ENCODE data around the gene SYNGR4.

Gene SYNGR4

DNA sequence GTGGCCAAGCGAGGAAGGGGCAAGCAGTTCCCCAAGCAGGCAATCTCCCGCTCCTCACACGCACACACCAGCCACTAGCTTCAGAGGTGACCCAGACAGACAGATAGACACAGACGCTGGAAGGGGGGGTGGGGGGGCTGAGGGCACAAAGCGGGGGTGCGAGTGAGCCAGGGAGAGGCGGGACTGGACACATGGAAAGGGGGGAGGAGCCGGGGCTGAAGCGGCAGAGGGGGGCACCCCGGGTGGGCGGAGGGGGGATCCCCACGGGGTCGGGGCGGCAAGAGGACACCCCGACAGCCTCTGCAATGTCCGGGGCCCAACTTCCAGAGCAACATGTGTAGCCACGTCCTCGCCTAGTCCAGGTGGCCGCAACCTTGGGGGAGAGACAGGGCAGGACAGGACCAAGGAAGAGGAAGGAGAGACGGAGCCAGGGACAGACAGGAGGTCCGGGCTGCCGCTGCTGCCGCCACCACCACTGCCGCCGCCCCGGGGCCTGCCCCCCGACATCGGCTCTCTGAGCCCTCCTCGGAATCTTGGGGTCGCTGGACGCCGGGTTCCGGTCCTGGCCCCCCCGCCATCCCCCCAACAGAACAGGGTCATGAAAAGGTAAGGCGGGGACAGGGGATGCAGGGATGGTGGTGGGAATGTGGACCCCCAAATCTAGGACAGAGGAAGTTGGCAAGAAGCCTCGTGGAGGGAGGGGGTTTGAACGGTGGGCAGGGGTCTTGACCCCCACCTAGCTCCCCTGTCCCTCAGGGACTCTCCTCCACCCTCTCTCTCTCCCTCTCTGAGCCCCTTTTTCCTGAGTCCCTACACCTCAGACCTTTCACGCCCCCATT, 30.4 kb downstream of the SYNGR4 start:
- no peak for TF ChIP-seq GATA2 (IDR thresholded peaks at IDR 0.05; ENCODE audit: low read depth, low read length)
- no peak for TF ChIP-seq GATA3 (IDR thresholded peaks at IDR 0.05; ENCODE audit: low read depth, low read length)

DNA sequence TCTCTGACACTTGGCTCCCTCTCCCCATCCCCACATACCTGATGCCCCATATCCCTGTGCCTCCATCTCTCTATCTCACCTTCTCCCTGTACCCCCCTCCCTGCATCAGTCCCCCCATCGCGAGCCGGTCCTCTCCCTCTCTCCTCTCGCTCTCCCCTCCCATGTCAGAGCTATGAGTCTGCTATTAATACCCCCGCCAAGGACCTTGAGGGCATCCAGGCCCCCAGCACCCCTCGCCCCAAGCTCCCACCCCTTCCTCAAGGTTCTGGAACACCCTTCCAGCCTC, 30.9 kb downstream of the SYNGR4 start:
- no peak for TF ChIP-seq GATA2 (IDR thresholded peaks at IDR 0.05; ENCODE audit: low read depth, low read length)
- no peak for TF ChIP-seq GATA3 (IDR thresholded peaks at IDR 0.05; ENCODE audit: low read depth, low read length)

DNA sequence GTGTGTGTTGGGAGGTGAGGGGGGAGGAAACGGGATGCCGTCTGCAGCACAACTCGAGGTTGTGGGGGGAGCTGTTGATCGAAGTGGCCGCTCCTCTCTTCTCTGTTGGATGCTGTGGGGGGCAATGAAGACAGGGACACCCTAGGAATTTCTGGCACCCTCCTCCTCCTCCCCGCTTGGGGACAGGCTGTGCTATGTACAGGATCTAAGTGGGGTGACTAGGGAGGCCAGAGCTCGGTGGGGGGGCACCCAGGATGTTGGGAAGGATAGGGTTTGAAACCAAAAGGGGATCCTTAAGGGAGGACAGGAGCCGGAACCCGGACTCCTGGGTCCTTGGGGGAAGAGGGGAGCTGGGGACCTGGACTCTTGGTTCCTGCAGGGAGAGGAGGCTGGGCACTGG, 31.3 kb downstream of the SYNGR4 start:
- TF ChIP-seq GATA2 (IDR thresholded peaks at IDR 0.05; ENCODE audit: low read depth, low read length), result no peak
- no peak for TF ChIP-seq GATA3 (IDR thresholded peaks at IDR 0.05; ENCODE audit: low read depth, low read length)

DNA sequence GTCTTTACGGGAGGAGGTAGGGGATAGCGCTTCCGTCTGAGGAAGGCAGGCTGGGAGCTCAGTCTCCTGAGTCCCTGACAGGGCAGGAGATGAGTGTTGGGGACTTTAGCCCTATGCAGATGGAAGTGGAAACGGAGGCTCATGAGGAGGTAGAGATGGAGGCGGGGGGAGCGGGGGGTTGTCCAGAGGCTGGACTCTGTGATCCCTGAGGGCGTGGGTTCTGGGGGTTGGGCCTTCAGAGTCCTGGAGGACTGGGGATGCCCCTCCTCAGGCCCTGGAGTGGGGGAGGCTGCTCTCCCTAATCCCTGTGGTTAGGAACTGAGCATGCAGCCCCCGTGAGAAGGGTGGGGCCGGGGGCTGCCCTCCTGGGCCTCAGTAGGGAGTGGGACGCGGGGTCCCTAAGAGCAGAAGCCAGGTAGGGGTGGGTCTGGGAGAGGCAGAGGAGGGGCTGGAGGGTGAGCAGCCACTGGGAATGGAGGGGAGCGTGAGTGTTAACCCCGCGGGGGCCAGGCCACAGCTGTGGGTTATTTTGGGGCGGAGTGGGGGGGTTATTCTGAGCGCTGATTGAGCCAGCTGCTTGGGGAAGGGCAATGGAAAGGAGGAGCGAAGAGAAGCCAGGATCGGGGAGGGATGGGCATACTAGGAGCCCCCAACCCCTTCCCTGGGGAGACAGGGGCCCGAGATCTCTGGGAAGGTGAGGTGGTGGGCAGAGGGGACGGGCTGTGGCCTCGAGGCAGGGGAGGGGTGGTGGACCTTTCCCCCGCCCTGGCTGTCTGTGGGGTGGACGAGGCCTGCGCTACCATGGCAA, 32.1 kb downstream of the SYNGR4 start:
- no peak for TF ChIP-seq GATA3 (IDR thresholded peaks at IDR 0.05; ENCODE audit: low read depth, low read length)
- no peak for TF ChIP-seq GATA2 (IDR thresholded peaks at IDR 0.05; ENCODE audit: low read depth, low read length)

DNA sequence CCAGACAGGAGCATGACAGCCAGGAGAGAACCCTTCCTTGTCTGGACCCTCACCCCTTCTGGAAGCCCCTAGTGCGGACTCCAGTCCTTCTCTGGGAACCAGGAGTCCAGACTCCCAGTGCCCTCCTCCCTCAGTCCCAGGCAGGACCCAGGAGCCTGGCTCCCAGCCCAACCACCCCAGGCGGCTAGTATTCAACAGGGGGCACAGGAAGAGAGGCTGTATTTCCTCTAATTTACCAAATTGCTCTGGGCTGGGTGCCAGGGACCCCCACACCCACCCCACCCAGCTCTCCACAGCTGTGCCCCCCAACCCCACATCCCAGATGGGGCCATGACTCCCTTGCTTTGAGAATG, 32.6 kb downstream of the SYNGR4 start:
- TF ChIP-seq GATA3 (IDR thresholded peaks at IDR 0.05; ENCODE audit: low read depth, low read length) (no peak), GATA2 (IDR thresholded peaks at IDR 0.05; ENCODE audit: low read depth, low read length) (no peak)

DNA sequence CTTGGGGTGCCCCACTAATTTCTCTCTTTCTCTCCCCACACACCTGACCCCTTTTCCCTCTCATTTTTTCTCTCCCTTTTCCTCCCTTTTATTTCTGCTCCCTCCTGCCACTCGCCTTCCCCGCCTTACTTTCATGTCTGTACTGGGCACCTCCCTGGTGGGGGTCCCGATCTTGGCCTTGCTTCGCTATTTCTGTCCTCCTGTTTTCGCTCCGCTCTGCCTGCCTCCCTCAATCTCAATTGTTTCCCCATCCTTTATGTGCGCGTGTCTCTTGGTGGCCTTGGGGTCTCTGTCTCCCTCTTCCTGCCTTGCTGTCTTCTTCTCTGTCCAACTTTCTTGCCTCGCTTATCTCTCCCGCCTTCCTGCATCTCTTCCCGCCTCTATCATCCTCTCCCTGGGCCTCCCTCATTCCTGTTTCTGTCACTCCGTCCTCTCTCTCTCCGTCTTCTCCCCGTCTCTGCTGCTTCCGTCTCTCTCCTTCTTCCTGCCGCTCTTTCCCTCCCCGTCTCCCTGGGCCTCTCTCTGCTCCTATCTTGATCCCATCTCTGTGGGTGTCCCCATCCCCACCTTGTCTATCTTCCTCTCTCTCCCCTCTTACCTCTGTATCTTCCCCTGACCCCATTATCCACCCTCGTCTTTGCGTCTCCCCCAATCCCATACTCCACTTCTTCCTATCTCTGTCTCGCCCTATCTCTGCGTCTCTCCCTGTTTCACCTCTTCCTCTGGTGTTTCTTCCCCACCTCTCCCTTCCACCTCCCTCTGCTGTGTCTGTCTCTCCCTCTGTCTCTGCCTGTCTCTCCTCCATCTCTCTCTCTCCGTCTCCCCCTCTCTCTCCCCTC, 33.3 kb downstream of the SYNGR4 start:
- TF ChIP-seq GATA2 (IDR thresholded peaks at IDR 0.05; ENCODE audit: low read depth, low read length) (no peak), GATA3 (IDR thresholded peaks at IDR 0.05; ENCODE audit: low read depth, low read length) (no peak)

DNA sequence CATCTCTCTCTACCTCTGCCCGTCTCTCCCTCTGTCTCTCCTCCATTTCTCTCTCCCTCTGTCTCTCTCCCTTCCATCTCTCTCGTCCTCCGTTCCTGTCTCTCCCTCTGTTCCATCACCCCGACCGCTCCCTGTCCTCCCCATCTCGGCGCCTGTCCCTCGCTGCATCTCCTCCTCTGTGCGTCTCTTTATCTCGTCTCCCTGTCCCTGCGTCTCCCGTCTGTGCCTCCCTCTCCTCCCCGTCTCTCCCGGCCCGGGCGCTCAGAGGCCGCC, 33.9 kb downstream of the SYNGR4 start:
- TF ChIP-seq GATA2 (IDR thresholded peaks at IDR 0.05; ENCODE audit: low read depth, low read length) (no peak), GATA3 (IDR thresholded peaks at IDR 0.05; ENCODE audit: low read depth, low read length) (no peak)

DNA sequence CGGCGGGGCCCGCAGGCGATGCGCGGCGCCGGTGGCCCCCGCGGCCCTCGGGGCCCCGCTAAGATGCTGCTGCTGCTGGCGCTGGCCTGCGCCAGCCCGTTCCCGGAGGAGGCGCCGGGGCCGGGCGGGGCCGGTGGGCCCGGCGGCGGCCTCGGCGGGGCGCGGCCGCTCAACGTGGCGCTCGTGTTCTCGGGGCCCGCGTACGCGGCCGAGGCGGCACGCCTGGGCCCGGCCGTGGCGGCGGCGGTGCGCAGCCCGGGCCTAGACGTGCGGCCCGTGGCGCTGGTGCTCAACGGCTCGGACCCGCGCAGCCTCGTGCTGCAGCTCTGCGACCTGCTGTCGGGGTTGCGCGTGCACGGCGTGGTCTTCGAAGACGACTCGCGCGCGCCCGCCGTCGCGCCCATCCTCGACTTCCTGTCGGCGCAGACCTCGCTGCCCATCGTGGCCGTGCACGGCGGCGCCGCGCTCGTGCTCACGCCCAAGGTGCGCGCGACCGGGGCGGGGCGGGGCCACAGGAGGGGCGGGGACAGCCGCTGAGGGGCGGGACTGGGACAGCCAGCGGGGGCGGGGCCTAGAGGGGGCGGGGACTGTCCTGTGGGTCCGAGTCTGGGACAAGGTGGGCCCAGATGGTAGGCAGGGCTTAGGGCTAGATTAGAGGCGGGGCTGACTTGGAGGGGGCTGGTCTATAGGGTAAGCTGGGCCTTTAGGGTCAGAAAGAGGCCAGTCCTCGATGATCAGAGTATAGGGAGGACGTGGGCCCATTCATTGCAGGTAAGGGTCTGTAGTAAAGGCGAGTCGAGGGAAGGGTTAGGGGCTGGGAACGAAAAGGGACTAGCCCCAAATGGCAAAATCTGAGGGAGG, 34.4 kb downstream of the SYNGR4 start:
- TF ChIP-seq GATA3 (IDR thresholded peaks at IDR 0.05; ENCODE audit: low read depth, low read length) (no peak), GATA2 (IDR thresholded peaks at IDR 0.05; ENCODE audit: low read depth, low read length) (no peak)

DNA sequence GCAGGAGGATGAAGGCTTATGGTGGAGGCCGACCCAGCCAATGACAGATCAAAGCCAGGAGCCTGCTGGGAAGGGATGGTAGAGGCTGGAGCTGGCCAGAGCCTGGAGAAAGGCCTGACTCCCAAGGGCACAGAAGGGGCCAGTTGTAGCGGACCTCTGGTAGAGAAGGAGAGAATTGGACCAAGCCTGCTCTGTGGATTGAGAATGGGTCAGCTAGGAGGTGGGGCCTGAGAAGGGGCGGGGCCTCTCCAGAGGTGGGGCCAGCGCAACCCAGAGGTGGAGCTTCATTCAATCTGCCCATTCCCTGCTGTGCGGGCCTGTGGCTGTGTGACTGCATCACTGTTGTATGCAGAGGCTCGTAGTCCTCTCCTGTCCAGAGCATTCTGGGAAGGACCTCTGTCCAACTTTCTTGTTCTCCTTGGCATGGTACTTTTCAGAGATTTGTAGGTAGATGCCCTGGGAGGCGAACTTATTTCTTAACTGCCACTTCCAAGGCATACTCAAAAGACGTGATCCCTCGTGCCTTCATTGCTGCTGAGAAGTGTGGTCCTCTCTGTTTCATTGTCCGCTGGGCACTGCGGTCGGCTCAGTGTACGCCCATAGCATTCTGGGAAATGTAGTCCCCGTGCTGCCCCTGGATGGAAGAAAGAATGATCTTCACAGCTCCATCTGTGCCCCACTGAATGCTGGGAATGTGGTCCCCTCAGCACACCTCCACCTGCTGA, 36.0 kb downstream of the SYNGR4 start:
- TF ChIP-seq GATA3 (IDR thresholded peaks at IDR 0.05; ENCODE audit: low read depth, low read length) (no peak), GATA2 (IDR thresholded peaks at IDR 0.05; ENCODE audit: low read depth, low read length) (no peak)

DNA sequence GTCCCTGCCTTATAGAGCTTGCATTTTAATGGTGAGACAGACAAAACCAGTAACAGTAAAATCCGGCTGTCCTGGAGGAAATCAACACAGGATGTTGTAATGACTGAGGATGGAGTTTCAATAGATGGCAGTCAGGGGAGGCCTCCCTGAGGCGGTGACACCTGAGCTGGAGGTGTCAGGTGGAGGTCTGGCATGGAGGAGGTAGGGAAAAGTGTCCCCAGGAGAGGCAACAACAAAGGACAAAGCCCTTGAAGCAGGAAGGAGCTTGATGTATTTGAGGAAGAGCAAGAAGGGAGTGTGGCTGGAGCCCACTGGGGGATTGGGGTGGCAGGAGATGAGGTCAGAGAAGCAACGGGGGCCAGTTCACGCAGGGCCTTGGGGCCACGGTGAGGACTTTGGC, 37.1 kb downstream of the SYNGR4 start:
- TF ChIP-seq GATA3 (IDR thresholded peaks at IDR 0.05; ENCODE audit: low read depth, low read length) (no peak), GATA2 (IDR thresholded peaks at IDR 0.05; ENCODE audit: low read depth, low read length) (no peak)

DNA sequence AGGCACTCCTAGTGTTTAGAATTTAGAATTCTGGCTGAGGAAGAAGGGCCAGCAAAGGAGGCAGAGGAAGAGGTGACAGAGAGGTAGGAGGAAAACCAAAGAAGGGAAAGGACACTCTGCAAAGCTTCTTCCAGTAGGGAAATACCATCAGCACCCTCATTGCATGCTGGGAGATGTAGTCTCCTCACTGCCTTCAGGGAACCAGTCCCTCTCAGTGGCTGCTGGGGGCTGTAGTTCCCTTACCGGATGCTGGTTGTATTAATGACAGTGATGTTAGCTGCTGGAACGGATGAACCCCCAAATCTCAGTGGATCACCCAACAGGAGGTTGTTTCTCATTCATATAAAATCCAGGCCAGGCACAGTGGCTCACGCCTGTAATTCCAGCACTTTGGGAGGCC, 39.4 kb downstream of the SYNGR4 start:
- TF ChIP-seq GATA2 (IDR thresholded peaks at IDR 0.05; ENCODE audit: low read depth, low read length), result no peak
- no peak for TF ChIP-seq GATA3 (IDR thresholded peaks at IDR 0.05; ENCODE audit: low read depth, low read length)

DNA sequence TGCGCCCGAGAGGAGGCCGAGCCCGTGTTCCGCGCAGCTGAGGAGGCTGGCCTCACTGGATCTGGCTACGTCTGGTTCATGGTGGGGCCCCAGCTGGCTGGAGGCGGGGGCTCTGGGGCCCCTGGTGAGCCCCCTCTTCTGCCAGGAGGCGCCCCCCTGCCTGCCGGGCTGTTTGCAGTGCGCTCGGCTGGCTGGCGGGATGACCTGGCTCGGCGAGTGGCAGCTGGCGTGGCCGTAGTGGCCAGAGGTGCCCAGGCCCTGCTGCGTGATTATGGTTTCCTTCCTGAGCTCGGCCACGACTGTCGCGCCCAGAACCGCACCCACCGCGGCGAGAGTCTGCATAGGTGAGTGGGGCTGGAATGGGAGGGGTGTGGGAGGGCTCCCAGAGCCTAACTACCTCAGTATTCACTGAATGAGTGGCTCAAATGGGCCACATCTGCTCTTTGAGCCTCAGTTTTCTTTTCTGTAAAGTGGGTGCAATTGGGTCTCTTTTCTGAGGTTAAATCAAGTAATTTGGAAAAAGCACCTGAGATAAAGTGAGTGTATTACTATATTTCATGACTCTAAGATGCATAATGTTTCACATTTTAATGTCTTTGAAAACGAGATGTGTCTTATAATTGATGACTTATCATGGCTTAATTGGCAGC, 41.0 kb downstream of the SYNGR4 start:
- TF ChIP-seq GATA2 (IDR thresholded peaks at IDR 0.05; ENCODE audit: low read depth, low read length), result no peak
- no peak for TF ChIP-seq GATA3 (IDR thresholded peaks at IDR 0.05; ENCODE audit: low read depth, low read length)

DNA sequence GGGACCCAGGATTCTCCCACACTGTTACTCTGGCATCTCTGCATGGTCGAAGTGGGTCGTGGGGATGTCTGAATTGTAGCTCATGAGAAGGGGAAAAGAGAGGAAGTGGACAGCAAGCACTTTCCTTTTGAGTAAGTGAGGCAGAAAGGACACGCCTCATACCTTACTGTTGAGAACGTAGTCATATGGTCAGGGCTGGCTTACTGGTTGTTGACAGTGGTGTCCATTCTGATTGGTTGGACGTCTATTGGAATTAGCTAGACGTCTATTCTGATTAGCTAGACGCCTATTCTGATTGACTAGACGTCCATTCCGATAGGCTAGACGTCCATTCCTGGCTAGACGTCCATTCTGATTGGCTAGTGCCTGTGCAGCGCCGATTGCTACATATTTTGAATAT, 41.7 kb downstream of the SYNGR4 start:
- no peak for TF ChIP-seq GATA2 (IDR thresholded peaks at IDR 0.05; ENCODE audit: low read depth, low read length)
- no peak for TF ChIP-seq GATA3 (IDR thresholded peaks at IDR 0.05; ENCODE audit: low read depth, low read length)

All from SH-SY5Y (cell line).